Heart right ventricle (tissue), 16 donors: ENCODE measurements around the gene ZNF432. TPM values are rescaled to one million over a fixed set of nuclear protein-coding genes. Genes with fewer than 3 reads are reported as not detected.

Source experiments
- ATAC-seq, 8 donors: fragments of 200-7000 bp; cut with Tn5 transposase; one replicate each; pipeline ENCODE4 v1.9.1; 2020; ENCODE audit warnings: mild to moderate bottlenecking in 8 of 8, moderate library complexity in 8 of 8, moderate number of reproducible peaks in 1 of 8
- DNase-seq, 2 donors: peaks; one replicate each; pipeline ENCODE4 v3.0.0-alpha.2; 2020
- H3K27ac ChIP-seq, 10 donors: fragments of 200-600 bp; sonication (generic) in 2 of 10; one replicate each; pipeline versions ENCODE4 v1.5.0 to v1.8.0; 2020 to 2022; ENCODE audit warnings: mild to moderate bottlenecking in 3 of 10
- H3K27me3 ChIP-seq, 7 donors: fragments of 200-600 bp; one replicate each; pipeline ENCODE4 v1.8.0; 2021 to 2022; ENCODE audit warnings: mild to moderate bottlenecking in 2 of 7
- H3K36me3 ChIP-seq, 9 donors: fragments of 200-600 bp; sonication (generic) in 1 of 9; one replicate each; pipeline versions ENCODE4 v1.5.0 to v1.8.0; 2020 to 2022; ENCODE audit warnings: mild to moderate bottlenecking in 2 of 9
- H3K4me1 ChIP-seq, 9 donors: fragments of 200-600 bp; sonication (generic) in 1 of 9; one replicate each; pipeline versions ENCODE4 v1.5.0 to v1.8.0; 2020 to 2022; ENCODE audit warnings: mild to moderate bottlenecking in 4 of 9
- H3K4me3 ChIP-seq, 10 donors: fragments of 200-600 bp; sonication (generic) in 2 of 10; one replicate each; pipeline versions ENCODE4 v1.5.0 to v1.8.0; 2020 to 2022; ENCODE audit warnings: mild to moderate bottlenecking in 7 of 10, moderate library complexity in 2 of 10
- H3K9me3 ChIP-seq, 11 donors: fragments of 200-600 bp in 10 of 11; sonication (generic) in 2 of 11; one replicate each; pipeline versions ENCODE4 v1.5.0 to v1.8.0; 2013 to 2022; ENCODE audit warnings: mild to moderate bottlenecking in 2 of 11, control low read depth in 1 of 11, moderate library complexity in 1 of 11
- CTCF ChIP-seq, 9 donors: fragments of 200-600 bp; sonication (generic) in 2 of 9; IDR thresholded peaks; one replicate each; pipeline versions ENCODE4 v1.5.0 to v1.8.0; 2021 to 2022; ENCODE audit warnings: antibody characterized with exemption in 9 of 9, mild to moderate bottlenecking in 5 of 9, moderate library complexity in 1 of 9
- WGBS, 2 donors: extraction: QIAGEN DNeasy Blood & Tissue Kit; methylation state at CpG; one replicate each; pipeline ENCODE4 v1.1.7; 2013; ENCODE audit warnings: inconsistent platforms in 1 of 2; 5-methylcytosine and 5-hydroxymethylcytosine counted together
- intact Hi-C, 10 donors: fragments of 100-400 bp; cut with DNase I; formaldehyde crosslinking; loops; one replicate each; pipeline versions ENCODE4 v1.11.1 to v1.14.2; 2022
- polyA plus RNA-seq, 2 donors: library from polyadenylated mRNA; stranded (reverse); fragments of 200-250 nt; gene quantifications; one replicate each; pipeline ENCODE4 v1.2.3, GENCODE V29; 2013
- total RNA-seq, 10 donors: library from RNA; stranded (reverse); fragmentation: NEBNext Ultra II Directional in 3 of 10; extraction: Animal tissue kit (Norgen Biotek cat#: 25700) in 3 of 10; gene quantifications; one replicate each; pipeline versions ENCODE4 v1.2.1 to v1.2.4, GENCODE V29; 2021 to 2023
- donor health status: Arrhythmogenic right ventricular cardiomyopathy.
- donor health status: ischemic (EF 13 %, LVEDD 7.1; RV severe dilation, severe dysfunction).
- donor health status: healthy with polysubstance abuse.
- donor health status: DM: no; HTN: yes; CAD: no.
- donor health status: DM: no; HTN: no; CAD: no.
- donor health status: ischemic (EF 25% LVEDD 6.9; RV normal size, moderate dysfunction).
- donor health status: ischemic (EF 25% LVEDD 5.7; RV mildly dilated, moderate dysfunction).
- donor health status: healthy.
- donor health status: DM: yes; HTN: yes; CAD: no.
- donor health status: Ischemic cardiomyopathy.
- donor health status: ischemic (EF 35%, LVEDD 5.7; RV mildly dilated, moderate dysfunction).
- donor health status: nonischemic (EF 11% LVEDD 7.7; RV severe dilation, severe dysfunction).
- donor health status: DM: yes; HTN: yes; CAD: no.
- donor health status: PGD.
- donor health status: ischemic (EF 29% LVEDD 5.4; RV normal size, mild dysfunction).
- donor health status: nonischemic (EF 23%, LVEDD 6.1; RV moderate dilation, normal function).

ZNF432 gene
- total and polyA plus RNA-seq, 12 donors = 3.8 to 14.4 (median 8.7) TPM

- H3K27ac ChIP-seq = peak overlapping the region in 8 of 10 donors; percentile 66 to 88 (median 78)
- H3K4me1 ChIP-seq = peaks cover 6 to 30% (median 21%) of the 10 kb centered on the region in 9 donors
- TF ChIP-seq CTCF (IDR thresholded peaks at IDR 0.05) = no peak
- intact Hi-C loops = loop anchor here in 2 of 10 donors (2.0 to 5.0 kb wide), 2 partner anchors 46 to 47 kb away; partner anchors contain the start of gene ZNF432 (in 2 of the 2)
- H3K4me3 ChIP-seq = peak overlapping the region; percentile 59 to 98 (median 80)
- peaks cover 0 to 42% (median 11%) of the 10 kb centered on the region in 9 donors for H3K36me3 ChIP-seq
- peaks cover 0 to 76% (median 13%) of the 10 kb centered on the region in 11 donors for H3K9me3 ChIP-seq
- H3K27me3 ChIP-seq = no peaks in the 10 kb centered on the region
- WGBS, 2 donors = 2 to 6% methylated on average over 12 of the region's 12 CpGs
- DNase-seq (no peak), ATAC-seq (no peak)
These were observed 46.0 kb upstream of the ZNF432 start for GRCh38 chr19:52094526-52095130.

- no peaks in the 10 kb centered on the region for H3K4me1 ChIP-seq
- no peak for ATAC-seq
- H3K27ac ChIP-seq = no peak overlapping the region
- no peak overlapping the region for H3K4me3 ChIP-seq
- no peaks in the 10 kb centered on the region for H3K27me3 ChIP-seq
- H3K36me3 ChIP-seq = peaks cover 0 to 100% (median 57%) of the 10 kb centered on the region in 9 donors
- no peak for DNase-seq
- TF ChIP-seq CTCF (IDR thresholded peaks at IDR 0.05) = no peak
- peaks cover 0 to 64% (median 3%) of the 10 kb centered on the region in 11 donors for H3K9me3 ChIP-seq
- intact Hi-C loops = no loop called here
These were observed 37.8 kb upstream of the ZNF432 start for GRCh38 chr19:52086481-52086880.

GRCh38 chr19:52070496-52070895, 21.9 kb upstream of the ZNF432 start:
- ATAC-seq = no peak
- Histone ChIP-seq H3K4me1 (no peaks in the 10 kb centered on the region), H3K27me3 (no peaks in the 10 kb centered on the region), H3K4me3 (no peak overlapping the region), H3K27ac (no peak overlapping the region), H3K36me3 (peaks cover 8 to 100% (median 97%) of the 10 kb centered on the region in 9 donors), H3K9me3 (peaks cover 0 to 100% (median 57%) of the 10 kb centered on the region in 11 donors)
- DNase-seq = no peak
- no peak for TF ChIP-seq CTCF (IDR thresholded peaks at IDR 0.05)
- intact Hi-C loops = no loop called here
- 97 to 99% methylated on average over 5 of the region's 5 CpGs for WGBS, 2 donors

- ATAC-seq (no peak), DNase-seq (no peak)
- Histone ChIP-seq H3K27me3 (no peaks in the 10 kb centered on the region), H3K36me3 (peaks cover 8 to 100% (median 97%) of the 10 kb centered on the region in 9 donors), H3K9me3 (peaks cover 0 to 100% (median 60%) of the 10 kb centered on the region in 11 donors), H3K4me3 (no peak overlapping the region), H3K4me1 (no peaks in the 10 kb centered on the region), H3K27ac (no peak overlapping the region)
- no peak for TF ChIP-seq CTCF (IDR thresholded peaks at IDR 0.05)
- 92% methylated on average over 2 of the region's 2 CpGs for WGBS, 2 donors
- intact Hi-C loops = no loop called here
These were observed 21.0 kb upstream of the ZNF432 start for GRCh38 chr19:52069653-52070052.
